Measurements from ENCODE around the gene GATAD2B.

Gene GATAD2B

GRCh38 chr1:153860285-153860684 is 62.5 kb downstream of the GATAD2B start:
- no peaks in the 10 kb centered on the region for H3K4me1 ChIP-seq (ENCODE audit: control insufficient read depth in 1 of 2, insufficient read depth in 2 of 2, low read length in 2 of 2)
- no peaks in the 10 kb centered on the region for H3K79me1 ChIP-seq (ENCODE audit: low read length)
- H3K4me3 ChIP-seq (ENCODE audit: low read depth, low read length), result no peak overlapping the region
- WGBS (ENCODE audit: extremely low coverage, insufficient coverage, insufficient read length), result no CpG with 5 or more reads among the region's 3 CpGs
- H3K4ac ChIP-seq (ENCODE audit: low read depth, low read length), result no peak overlapping the region
- H3K27me3 ChIP-seq (ENCODE audit: insufficient read depth, low read length), result no peaks in the 10 kb centered on the region
- peaks cover 2% of the 10 kb centered on the region for H3K79me2 ChIP-seq (ENCODE audit: control insufficient read depth, insufficient read depth, low read length, poor library complexity)
- H2AK5ac ChIP-seq (ENCODE audit: low read length), result no peak overlapping the region
- no peak overlapping the region for H2AFZ ChIP-seq (ENCODE audit: insufficient read depth, low read length, poor library complexity)
- no peak overlapping the region for H4K8ac ChIP-seq (ENCODE audit: low read depth, low read length)
- peak in 1 of 2 donors; percentile 27 for DNase-seq
- no peak overlapping the region for H2BK5ac ChIP-seq (ENCODE audit: low read depth, low read length, poor library complexity)
- H3K27ac ChIP-seq (ENCODE audit: low read depth, low read length), result no peak overlapping the region
- no peak overlapping the region for H2BK120ac ChIP-seq (ENCODE audit: insufficient read depth, low read length, poor library complexity)
- H3K36me3 ChIP-seq (ENCODE audit: control insufficient read depth in 1 of 2, insufficient read depth in 2 of 2, low read length in 2 of 2), result peaks cover 0 to 3% of the 10 kb centered on the region in 2 experiments
- H3K18ac ChIP-seq (ENCODE audit: low read length), result no peak overlapping the region
- H3K9me3 ChIP-seq (ENCODE audit: insufficient read depth, low read depth, low read length), result no peaks in the 10 kb centered on the region
- H4K91ac ChIP-seq (ENCODE audit: low read depth, low read length), result no peak overlapping the region
- H2BK12ac ChIP-seq (ENCODE audit: low read length), result no peak overlapping the region
- no peak overlapping the region for H3K4me2 ChIP-seq (ENCODE audit: low read length)
- no peak overlapping the region for H3K14ac ChIP-seq (ENCODE audit: low read length)
- no peak overlapping the region for H3K23ac ChIP-seq (ENCODE audit: low read length)
- H4K12ac ChIP-seq (ENCODE audit: low read depth, low read length), result no peak overlapping the region
- H3K9ac ChIP-seq (ENCODE audit: low read length), result no peak overlapping the region

- no peak overlapping the region for H3K23ac ChIP-seq (ENCODE audit: low read length)
- H2AK5ac ChIP-seq (ENCODE audit: low read length), result no peak overlapping the region
- no peak overlapping the region for H3K18ac ChIP-seq (ENCODE audit: low read length)
- no peaks in the 10 kb centered on the region for H3K79me2 ChIP-seq (ENCODE audit: control insufficient read depth, insufficient read depth, low read length, poor library complexity)
- H3K27me3 ChIP-seq (ENCODE audit: insufficient read depth, low read length), result no peaks in the 10 kb centered on the region
- H2BK12ac ChIP-seq (ENCODE audit: low read length), result no peak overlapping the region
- no peak for DNase-seq
- H2BK120ac ChIP-seq (ENCODE audit: insufficient read depth, low read length, poor library complexity), result no peak overlapping the region
- H3K36me3 ChIP-seq (ENCODE audit: control insufficient read depth in 1 of 2, insufficient read depth in 2 of 2, low read length in 2 of 2), result peaks cover 2 to 7% of the 10 kb centered on the region in 2 experiments
- H3K14ac ChIP-seq (ENCODE audit: low read length), result no peak overlapping the region
- WGBS (ENCODE audit: extremely low coverage, insufficient coverage, insufficient read length), result no CpG with 5 or more reads among the region's 2 CpGs
- no peak overlapping the region for H3K4me2 ChIP-seq (ENCODE audit: low read length)
- no peak overlapping the region for H2BK5ac ChIP-seq (ENCODE audit: low read depth, low read length, poor library complexity)
- no peak overlapping the region for H4K8ac ChIP-seq (ENCODE audit: low read depth, low read length)
- H3K27ac ChIP-seq (ENCODE audit: low read depth, low read length), result no peak overlapping the region
- no peak overlapping the region for H3K4ac ChIP-seq (ENCODE audit: low read depth, low read length)
- H4K91ac ChIP-seq (ENCODE audit: low read depth, low read length), result no peak overlapping the region
- H3K9ac ChIP-seq (ENCODE audit: low read length), result no peak overlapping the region
- H4K12ac ChIP-seq (ENCODE audit: low read depth, low read length), result no peak overlapping the region
- H3K4me3 ChIP-seq (ENCODE audit: low read depth, low read length), result no peak overlapping the region
- H3K9me3 ChIP-seq (ENCODE audit: insufficient read depth, low read depth, low read length), result no peaks in the 10 kb centered on the region
- no peaks in the 10 kb centered on the region for H3K79me1 ChIP-seq (ENCODE audit: low read length)
- no peaks in the 10 kb centered on the region for H3K4me1 ChIP-seq (ENCODE audit: control insufficient read depth in 1 of 2, insufficient read depth in 2 of 2, low read length in 2 of 2)
- no peak overlapping the region for H2AFZ ChIP-seq (ENCODE audit: insufficient read depth, low read length, poor library complexity)
Observed at GRCh38 chr1:153857505-153857904, 65.3 kb downstream of the GATAD2B start.

- Histone ChIP-seq H3K36me3 (ENCODE audit: control insufficient read depth in 1 of 2, insufficient read depth in 2 of 2, low read length in 2 of 2) (peaks cover 5 to 8% of the 10 kb centered on the region in 2 experiments), H2BK5ac (ENCODE audit: low read depth, low read length, poor library complexity) (no peak overlapping the region), H3K14ac (ENCODE audit: low read length) (no peak overlapping the region), H4K91ac (ENCODE audit: low read depth, low read length) (no peak overlapping the region), H4K12ac (ENCODE audit: low read depth, low read length) (no peak overlapping the region), H3K18ac (ENCODE audit: low read length) (no peak overlapping the region), H3K79me2 (ENCODE audit: control insufficient read depth, insufficient read depth, low read length, poor library complexity) (no peaks in the 10 kb centered on the region), H3K4me3 (ENCODE audit: low read depth, low read length) (no peak overlapping the region), H3K9ac (ENCODE audit: low read length) (no peak overlapping the region), H2BK12ac (ENCODE audit: low read length) (no peak overlapping the region), H3K4ac (ENCODE audit: low read depth, low read length) (no peak overlapping the region), H3K4me2 (ENCODE audit: low read length) (no peak overlapping the region), H2AFZ (ENCODE audit: insufficient read depth, low read length, poor library complexity) (no peak overlapping the region), H3K9me3 (ENCODE audit: insufficient read depth, low read depth, low read length) (no peaks in the 10 kb centered on the region), H3K79me1 (ENCODE audit: low read length) (no peaks in the 10 kb centered on the region), H4K8ac (ENCODE audit: low read depth, low read length) (no peak overlapping the region), H2BK120ac (ENCODE audit: insufficient read depth, low read length, poor library complexity) (no peak overlapping the region), H3K23ac (ENCODE audit: low read length) (no peak overlapping the region), H3K27ac (ENCODE audit: low read depth, low read length) (no peak overlapping the region), H3K4me1 (ENCODE audit: control insufficient read depth in 1 of 2, insufficient read depth in 2 of 2, low read length in 2 of 2) (no peaks in the 10 kb centered on the region), H3K27me3 (ENCODE audit: insufficient read depth, low read length) (no peaks in the 10 kb centered on the region), H2AK5ac (ENCODE audit: low read length) (no peak overlapping the region)
- DNase-seq, result no peak
Observed at GRCh38 chr1:153856763-153857162, 66.0 kb downstream of the GATAD2B start.

- H4K8ac ChIP-seq (ENCODE audit: low read depth, low read length), result no peak overlapping the region
- H3K79me1 ChIP-seq (ENCODE audit: low read length), result no peaks in the 10 kb centered on the region
- H2BK12ac ChIP-seq (ENCODE audit: low read length), result no peak overlapping the region
- H4K12ac ChIP-seq (ENCODE audit: low read depth, low read length), result no peak overlapping the region
- no peaks in the 10 kb centered on the region for H3K4me1 ChIP-seq (ENCODE audit: control insufficient read depth in 1 of 2, insufficient read depth in 2 of 2, low read length in 2 of 2)
- H3K9ac ChIP-seq (ENCODE audit: low read length), result no peak overlapping the region
- H2BK5ac ChIP-seq (ENCODE audit: low read depth, low read length, poor library complexity), result no peak overlapping the region
- no peak overlapping the region for H3K27ac ChIP-seq (ENCODE audit: low read depth, low read length)
- no peak for DNase-seq
- no peak overlapping the region for H3K4me2 ChIP-seq (ENCODE audit: low read length)
- H3K18ac ChIP-seq (ENCODE audit: low read length), result no peak overlapping the region
- H3K36me3 ChIP-seq (ENCODE audit: control insufficient read depth in 1 of 2, insufficient read depth in 2 of 2, low read length in 2 of 2), result peaks cover 5 to 8% of the 10 kb centered on the region in 2 experiments
- H3K23ac ChIP-seq (ENCODE audit: low read length), result no peak overlapping the region
- H2AK5ac ChIP-seq (ENCODE audit: low read length), result no peak overlapping the region
- no peak overlapping the region for H2BK120ac ChIP-seq (ENCODE audit: insufficient read depth, low read length, poor library complexity)
- H3K14ac ChIP-seq (ENCODE audit: low read length), result no peak overlapping the region
- H2AFZ ChIP-seq (ENCODE audit: insufficient read depth, low read length, poor library complexity), result no peak overlapping the region
- no peaks in the 10 kb centered on the region for H3K79me2 ChIP-seq (ENCODE audit: control insufficient read depth, insufficient read depth, low read length, poor library complexity)
- H3K4ac ChIP-seq (ENCODE audit: low read depth, low read length), result no peak overlapping the region
- H4K91ac ChIP-seq (ENCODE audit: low read depth, low read length), result no peak overlapping the region
- no peaks in the 10 kb centered on the region for H3K27me3 ChIP-seq (ENCODE audit: insufficient read depth, low read length)
- no peaks in the 10 kb centered on the region for H3K9me3 ChIP-seq (ENCODE audit: insufficient read depth, low read depth, low read length)
- WGBS (ENCODE audit: extremely low coverage, insufficient coverage, insufficient read length), result no CpG with 5 or more reads among the region's 5 CpGs
- H3K4me3 ChIP-seq (ENCODE audit: low read depth, low read length), result no peak overlapping the region
Observed at GRCh38 chr1:153852170-153852569, 70.6 kb downstream of the GATAD2B start.

All from trophoblast cell (in vitro differentiated cells and primary cell).